HG03196 (cell line): ENCODE measurements around the gene IDI1.
"Not testable (repeated sequence)": the region's sequence is repeated elsewhere in the genome, so short reads cannot be mapped to it uniquely, and the experiment has no call there.

ENCODE experiments used
- ATAC-seq: cut with Tn5 transposase; IDR thresholded peaks from one replicate; pipeline ENCODE4 v1.9.1; 2021; ENCODE audit not compliant: unreplicated experiment

The IDI1 gene

GRCh38 chr10:1064964-1065247 lies 16.0 kb upstream of the IDI1 start:
- ATAC-seq = no peak

GRCh38 chr10:1063232-1063865 lies 14.4 kb upstream of the IDI1 start:
- no peak for ATAC-seq

- no peak for ATAC-seq
Measured at GRCh38 chr10:1061930-1062774, 13.2 kb upstream of the IDI1 start.

- ATAC-seq = no peak
Measured at GRCh38 chr10:1059902-1060301, 11.0 kb upstream of the IDI1 start.

- ATAC-seq = no peak
Measured at GRCh38 chr10:1058017-1058416, 9.1 kb upstream of the IDI1 start.

- no peak for ATAC-seq
Measured at GRCh38 chr10:1057106-1057657, 8.3 kb upstream of the IDI1 start.

- ATAC-seq = peak; percentile 94
Measured at GRCh38 chr10:1056326-1057105, 7.6 kb upstream of the IDI1 start, which contains the start of gene WDR37. Gene WDR37, plus strand, starts transcription at chr10:1056385. Its CDS starts 15,771 bp downstream, at chr10:1072156.

GRCh38 chr10:1054684-1055083 lies 5.8 kb upstream of the IDI1 start:
- no peak for ATAC-seq

GRCh38 chr10:1050554-1050953 lies 1.6 kb upstream of the IDI1 start:
- ATAC-seq = no peak

GRCh38 chr10:1050145-1050544 lies 1.2 kb upstream of the IDI1 start:
- ATAC-seq = no peak

GRCh38 chr10:1049425-1049958 lies 573 bp upstream of the IDI1 start:
- ATAC-seq = peak; percentile 1

- no peak for ATAC-seq
Measured at GRCh38 chr10:1048349-1048731, 579 bp downstream of the IDI1 start.

GRCh38 chr10:1047937-1048336 lies 982 bp downstream of the IDI1 start:
- ATAC-seq = no peak

GRCh38 chr10:1045415-1045814 lies 3.5 kb downstream of the IDI1 start:
- no peak for ATAC-seq

GRCh38 chr10:1044964-1045363 lies 4.0 kb downstream of the IDI1 start:
- ATAC-seq = no peak

GRCh38 chr10:1044146-1044545 lies 4.8 kb downstream of the IDI1 start:
- no peak for ATAC-seq

GRCh38 chr10:1043532-1043995 lies 5.4 kb downstream of the IDI1 start:
- peak; percentile 55 for ATAC-seq

GRCh38 chr10:1041514-1041913 lies 7.4 kb downstream of the IDI1 start:
- ATAC-seq = no peak

GRCh38 chr10:1040133-1040532 lies 8.8 kb downstream of the IDI1 start:
- ATAC-seq = no peak

- ATAC-seq = not testable (repeated sequence)
Measured at GRCh38 chr10:1038769-1039168, 10.2 kb downstream of the IDI1 start.

- no peak for ATAC-seq
Measured at GRCh38 chr10:1037098-1037497, 11.8 kb downstream of the IDI1 start.
